ENCODE measurements around the gene PRKN.

Gene PRKN

DNA sequence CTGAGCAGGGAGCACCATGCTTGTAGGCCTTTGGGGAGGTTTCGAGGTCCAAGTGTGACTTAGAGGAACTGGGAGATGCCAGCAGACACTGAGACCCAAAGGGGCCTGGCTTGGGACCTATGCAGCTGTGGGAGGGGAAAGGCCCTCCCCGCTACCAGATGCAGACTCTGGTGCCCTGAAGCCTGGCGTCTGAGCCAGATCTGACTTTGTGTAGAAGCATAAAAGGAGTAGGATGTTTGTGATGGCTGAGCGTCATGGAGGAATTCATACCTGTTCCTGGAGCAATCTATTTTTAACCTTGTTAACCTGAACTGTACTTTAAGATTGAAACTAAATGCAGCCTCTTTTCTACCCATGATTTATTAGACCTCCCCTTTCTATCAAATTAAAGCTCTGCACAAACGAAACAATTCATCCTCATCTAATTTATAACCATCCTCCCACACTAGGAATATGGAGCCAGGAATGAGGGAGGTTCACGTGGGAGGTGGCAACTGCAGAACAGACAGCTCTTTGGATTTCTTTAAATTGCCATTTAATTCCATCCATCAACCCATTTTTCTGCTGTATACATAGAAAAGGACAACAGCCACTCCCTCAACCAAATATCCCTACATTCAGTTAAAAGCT, 1281.2 kb downstream of the PRKN start:
- no peak overlapping the region for H3K27ac ChIP-seq (ENCODE audit: low read length)

GRCh38 chr6:161445021-161445799, 1282.4 kb downstream of the PRKN start:
- H3K9me3 ChIP-seq (ENCODE audit: control insufficient read depth in 2 of 2, low read length in 2 of 2), result no peaks in the 10 kb centered on the region
- H3K36me3 ChIP-seq (ENCODE audit: control insufficient read depth in 2 of 2, insufficient read depth in 2 of 2, low read length in 2 of 2), result no peaks in the 10 kb centered on the region
- H3K4me1 ChIP-seq (ENCODE audit: control insufficient read depth, insufficient read depth, low read length), result peaks cover 14% of the 10 kb centered on the region
- no peak overlapping the region for H3K27ac ChIP-seq (ENCODE audit: low read length)
- H3K27me3 ChIP-seq (ENCODE audit: control insufficient read depth in 1 of 2, insufficient read depth in 2 of 2, low read length in 2 of 2), result no peaks in the 10 kb centered on the region
- peak overlapping the region; percentile 15 to 58 for H3K4me3 ChIP-seq (ENCODE audit: low read length in 2 of 2)
- H3K9ac ChIP-seq (ENCODE audit: low read length in 2 of 2), result peak overlapping the region in 1 of 2 donors; percentile 10

More for the DNA sequence above, 1281.2 kb downstream of the PRKN start:
- no peak overlapping the region for H3K4me3 ChIP-seq (ENCODE audit: low read length in 2 of 2)
- no peaks in the 10 kb centered on the region for H3K27me3 ChIP-seq (ENCODE audit: control insufficient read depth in 1 of 2, insufficient read depth in 2 of 2, low read length in 2 of 2)
- peaks cover 14% of the 10 kb centered on the region for H3K4me1 ChIP-seq (ENCODE audit: control insufficient read depth, insufficient read depth, low read length)
- H3K36me3 ChIP-seq (ENCODE audit: control insufficient read depth in 2 of 2, insufficient read depth in 2 of 2, low read length in 2 of 2), result no peaks in the 10 kb centered on the region
- H3K9ac ChIP-seq (ENCODE audit: low read length in 2 of 2), result no peak overlapping the region
- H3K9me3 ChIP-seq (ENCODE audit: control insufficient read depth in 2 of 2, low read length in 2 of 2), result no peaks in the 10 kb centered on the region

DNA sequence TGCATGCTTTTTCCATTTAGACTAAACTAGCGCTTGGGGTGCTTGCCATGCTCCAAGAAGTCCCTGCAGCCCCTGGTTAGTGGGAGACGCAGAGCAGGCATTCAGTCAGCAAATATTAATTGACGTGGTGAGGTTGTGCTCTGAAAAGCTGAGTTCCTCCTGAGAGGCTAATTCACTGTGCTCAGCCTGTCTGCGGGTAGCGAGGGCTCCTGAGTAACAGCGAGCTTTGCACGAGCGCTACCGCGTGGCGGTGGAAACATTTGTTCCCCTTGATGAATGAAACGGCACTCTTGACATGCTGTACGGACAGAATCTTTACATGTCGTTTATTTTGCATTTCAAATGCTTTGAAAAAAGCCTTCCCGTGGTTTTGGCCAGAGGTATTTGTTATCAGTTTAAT, 1283.1 kb downstream of the PRKN start:
- H3K27ac ChIP-seq (ENCODE audit: low read length), result no peak overlapping the region
- no peaks in the 10 kb centered on the region for H3K36me3 ChIP-seq (ENCODE audit: control insufficient read depth in 2 of 2, insufficient read depth in 2 of 2, low read length in 2 of 2)
- peak overlapping the region in 1 of 2 donors; percentile 10 for H3K9ac ChIP-seq (ENCODE audit: low read length in 2 of 2)
- H3K9me3 ChIP-seq (ENCODE audit: control insufficient read depth in 2 of 2, low read length in 2 of 2), result no peaks in the 10 kb centered on the region
- H3K4me3 ChIP-seq (ENCODE audit: low read length in 2 of 2), result peak overlapping the region; percentile 15 to 58
- H3K27me3 ChIP-seq (ENCODE audit: control insufficient read depth in 1 of 2, insufficient read depth in 2 of 2, low read length in 2 of 2), result no peaks in the 10 kb centered on the region
- peaks cover 14% of the 10 kb centered on the region for H3K4me1 ChIP-seq (ENCODE audit: control insufficient read depth, insufficient read depth, low read length)

- peaks cover 20% of the 10 kb centered on the region for H3K4me1 ChIP-seq (ENCODE audit: control insufficient read depth, insufficient read depth, low read length)
Observed at GRCh38 chr6:161443848-161444247, 1283.7 kb downstream of the PRKN start.

DNA sequence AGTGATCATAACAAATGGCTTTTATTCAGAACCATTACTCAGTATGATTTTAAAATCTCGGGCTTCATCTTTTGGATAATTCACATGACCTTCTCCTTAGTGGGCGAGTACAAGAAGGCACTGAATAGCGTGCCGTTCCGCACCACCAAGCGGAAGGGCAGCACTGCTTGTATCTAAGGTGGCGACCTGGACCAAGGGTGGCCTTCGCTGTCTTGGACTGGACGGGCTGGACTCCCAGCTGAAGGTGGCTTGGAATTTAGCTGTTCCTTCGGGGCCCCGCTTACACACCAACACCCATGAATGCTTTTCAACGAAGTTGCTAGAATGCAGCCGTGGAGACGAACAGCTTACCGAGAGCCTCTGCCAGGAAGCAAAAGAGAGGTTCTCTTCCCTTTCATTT, 1285.1 kb downstream of the PRKN start:
- Histone ChIP-seq H3K36me3 (ENCODE audit: control insufficient read depth in 2 of 2, insufficient read depth in 2 of 2, low read length in 2 of 2) (no peaks in the 10 kb centered on the region), H3K4me3 (ENCODE audit: low read length in 2 of 2) (no peak overlapping the region), H3K9me3 (ENCODE audit: control insufficient read depth in 2 of 2, low read length in 2 of 2) (no peaks in the 10 kb centered on the region), H3K27ac (ENCODE audit: low read length) (no peak overlapping the region), H3K27me3 (ENCODE audit: control insufficient read depth in 1 of 2, insufficient read depth in 2 of 2, low read length in 2 of 2) (no peaks in the 10 kb centered on the region), H3K9ac (ENCODE audit: low read length in 2 of 2) (no peak overlapping the region), H3K4me1 (ENCODE audit: control insufficient read depth, insufficient read depth, low read length) (peaks cover 20% of the 10 kb centered on the region)

More at GRCh38 chr6:161443848-161444247, 1283.7 kb downstream of the PRKN start:
- Histone ChIP-seq H3K9ac (ENCODE audit: low read length in 2 of 2) (no peak overlapping the region), H3K27ac (ENCODE audit: low read length) (no peak overlapping the region), H3K9me3 (ENCODE audit: control insufficient read depth in 2 of 2, low read length in 2 of 2) (no peaks in the 10 kb centered on the region), H3K27me3 (ENCODE audit: control insufficient read depth in 1 of 2, insufficient read depth in 2 of 2, low read length in 2 of 2) (no peaks in the 10 kb centered on the region), H3K36me3 (ENCODE audit: control insufficient read depth in 2 of 2, insufficient read depth in 2 of 2, low read length in 2 of 2) (no peaks in the 10 kb centered on the region), H3K4me3 (ENCODE audit: low read length in 2 of 2) (peak overlapping the region in 1 of 2 donors; percentile 15)

DNA sequence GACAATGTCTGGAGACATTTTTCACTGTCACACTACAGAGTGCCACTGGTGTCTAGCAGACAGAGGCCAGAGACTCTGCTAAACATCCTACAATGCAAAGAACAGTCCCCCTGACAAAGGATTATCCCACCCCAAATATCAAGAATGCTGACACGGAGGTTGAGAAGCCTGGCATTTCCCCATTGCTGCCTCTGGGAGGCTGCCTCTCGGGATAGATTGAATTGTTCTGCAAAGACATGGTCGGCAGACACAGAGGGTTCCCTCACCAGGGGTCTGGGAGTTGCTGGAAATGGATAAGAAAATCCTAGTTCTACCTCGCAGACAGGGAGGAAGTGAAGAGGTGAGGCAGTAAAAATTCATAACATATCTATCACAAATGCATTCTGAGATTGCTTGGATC, 1287.3 kb downstream of the PRKN start:
- Histone ChIP-seq H3K27ac (ENCODE audit: low read length) (no peak overlapping the region), H3K9ac (ENCODE audit: low read length in 2 of 2) (no peak overlapping the region), H3K27me3 (ENCODE audit: control insufficient read depth in 1 of 2, insufficient read depth in 2 of 2, low read length in 2 of 2) (no peaks in the 10 kb centered on the region), H3K9me3 (ENCODE audit: control insufficient read depth in 2 of 2, low read length in 2 of 2) (no peaks in the 10 kb centered on the region), H3K4me3 (ENCODE audit: low read length in 2 of 2) (no peak overlapping the region), H3K4me1 (ENCODE audit: control insufficient read depth, insufficient read depth, low read length) (peaks cover 20% of the 10 kb centered on the region), H3K36me3 (ENCODE audit: control insufficient read depth in 2 of 2, insufficient read depth in 2 of 2, low read length in 2 of 2) (no peaks in the 10 kb centered on the region)

GRCh38 chr6:161439093-161439492, 1288.5 kb downstream of the PRKN start:
- Histone ChIP-seq H3K27me3 (ENCODE audit: control insufficient read depth in 1 of 2, insufficient read depth in 2 of 2, low read length in 2 of 2) (no peaks in the 10 kb centered on the region), H3K9me3 (ENCODE audit: control insufficient read depth in 2 of 2, low read length in 2 of 2) (no peaks in the 10 kb centered on the region), H3K27ac (ENCODE audit: low read length) (no peak overlapping the region), H3K4me3 (ENCODE audit: low read length in 2 of 2) (peak overlapping the region; percentile 40 to 63), H3K36me3 (ENCODE audit: control insufficient read depth in 2 of 2, insufficient read depth in 2 of 2, low read length in 2 of 2) (no peaks in the 10 kb centered on the region), H3K9ac (ENCODE audit: low read length in 2 of 2) (no peak overlapping the region), H3K4me1 (ENCODE audit: control insufficient read depth, insufficient read depth, low read length) (peaks cover 17% of the 10 kb centered on the region)

DNA sequence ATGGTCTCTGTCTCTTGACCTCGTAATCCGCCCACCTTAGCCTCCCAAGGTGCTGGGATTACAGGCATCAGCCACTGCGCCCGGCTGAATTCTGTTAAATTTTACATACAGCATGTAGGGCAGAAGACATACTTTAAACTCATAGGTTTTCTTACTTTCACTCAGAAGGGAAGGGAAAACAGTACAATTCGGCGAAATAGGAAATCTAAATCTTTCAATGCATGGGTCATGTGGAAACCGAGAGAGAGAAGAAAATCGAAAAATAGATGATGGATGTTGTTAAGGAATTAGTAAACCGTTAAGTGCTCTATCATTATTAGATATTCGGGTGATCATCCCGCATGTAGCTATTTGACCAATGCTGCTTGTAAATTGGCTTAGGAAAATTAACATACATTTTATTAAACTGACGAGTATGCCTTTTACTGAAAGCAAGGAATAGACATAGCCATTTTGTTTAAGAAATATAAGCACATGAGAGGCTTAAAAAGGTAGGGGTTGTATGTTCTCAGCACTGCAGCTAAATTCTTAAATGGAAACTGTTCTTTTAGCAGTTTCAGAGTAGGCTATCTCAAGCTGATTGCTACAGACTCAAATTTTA, 1289.0 kb downstream of the PRKN start:
- no peak overlapping the region for H3K27ac ChIP-seq (ENCODE audit: low read length)
- peaks cover 14% of the 10 kb centered on the region for H3K4me1 ChIP-seq (ENCODE audit: control insufficient read depth, insufficient read depth, low read length)
- H3K4me3 ChIP-seq (ENCODE audit: low read length in 2 of 2), result peak overlapping the region; percentile 40 to 63
- no peaks in the 10 kb centered on the region for H3K27me3 ChIP-seq (ENCODE audit: control insufficient read depth in 1 of 2, insufficient read depth in 2 of 2, low read length in 2 of 2)
- H3K36me3 ChIP-seq (ENCODE audit: control insufficient read depth in 2 of 2, insufficient read depth in 2 of 2, low read length in 2 of 2), result no peaks in the 10 kb centered on the region
- no peak overlapping the region for H3K9ac ChIP-seq (ENCODE audit: low read length in 2 of 2)
- no peaks in the 10 kb centered on the region for H3K9me3 ChIP-seq (ENCODE audit: control insufficient read depth in 2 of 2, low read length in 2 of 2)

- no peaks in the 10 kb centered on the region for H3K9me3 ChIP-seq (ENCODE audit: control insufficient read depth in 2 of 2, low read length in 2 of 2)
- no peak overlapping the region for H3K9ac ChIP-seq (ENCODE audit: low read length in 2 of 2)
- H3K27ac ChIP-seq (ENCODE audit: low read length), result no peak overlapping the region
- no peaks in the 10 kb centered on the region for H3K36me3 ChIP-seq (ENCODE audit: control insufficient read depth in 2 of 2, insufficient read depth in 2 of 2, low read length in 2 of 2)
- H3K4me3 ChIP-seq (ENCODE audit: low read length in 2 of 2), result no peak overlapping the region
- no peaks in the 10 kb centered on the region for H3K27me3 ChIP-seq (ENCODE audit: control insufficient read depth in 1 of 2, insufficient read depth in 2 of 2, low read length in 2 of 2)
- peaks cover 14% of the 10 kb centered on the region for H3K4me1 ChIP-seq (ENCODE audit: control insufficient read depth, insufficient read depth, low read length)
Observed at GRCh38 chr6:161437851-161438250, 1289.7 kb downstream of the PRKN start.

GRCh38 chr6:161436106-161436876, 1291.3 kb downstream of the PRKN start:
- Histone ChIP-seq H3K4me1 (ENCODE audit: control insufficient read depth, insufficient read depth, low read length) (peaks cover 14% of the 10 kb centered on the region), H3K9ac (ENCODE audit: low read length in 2 of 2) (no peak overlapping the region), H3K27me3 (ENCODE audit: control insufficient read depth in 1 of 2, insufficient read depth in 2 of 2, low read length in 2 of 2) (no peaks in the 10 kb centered on the region), H3K4me3 (ENCODE audit: low read length in 2 of 2) (no peak overlapping the region), H3K9me3 (ENCODE audit: control insufficient read depth in 2 of 2, low read length in 2 of 2) (no peaks in the 10 kb centered on the region), H3K36me3 (ENCODE audit: control insufficient read depth in 2 of 2, insufficient read depth in 2 of 2, low read length in 2 of 2) (no peaks in the 10 kb centered on the region), H3K27ac (ENCODE audit: low read length) (no peak overlapping the region)
